Esophagus squamous epithelium (tissue), 5 donors: ENCODE data around the gene CD4. TPM values are rescaled to one million over a fixed set of nuclear protein-coding genes. Genes with fewer than 3 reads are reported as not detected.
A peak's percentile ranks its signal among the peaks of the same experiment; 100 is the strongest.

Experiments
- DNase-seq: peaks from one replicate; lab custom pipeline; 2025; lab: John Stamatoyannopoulos, UW
- H3K27ac ChIP-seq, 4 donors: fragments of 200-600 bp; sonication (generic); one replicate each; pipeline ENCODE4 v1.5.1; 2016 to 2019; ENCODE audit warnings: mild to moderate bottlenecking in 1 of 4
- H3K27me3 ChIP-seq, 4 donors: fragments of 200-600 bp; sonication (generic); 1 replicate in 3 of 4; 2 replicates in 1 of 4; pipeline versions ENCODE4 v1.5.1 to v1.6.0; 2017 to 2021; ENCODE audit warnings: antibody characterized with exemption in 1 of 4
- H3K36me3 ChIP-seq, 3 donors: fragments of 200-600 bp; sonication (generic); one replicate each; pipeline ENCODE4 v1.5.1; 2016 to 2019
- H3K4me1 ChIP-seq, 3 donors: fragments of 200-600 bp; sonication (generic); one replicate each; pipeline ENCODE4 v1.5.1; 2017 to 2019
- H3K4me3 ChIP-seq, 4 donors: fragments of 200-600 bp; sonication (generic); 1 replicate in 3 of 4; 2 replicates in 1 of 4; pipeline ENCODE4 v1.5.1; 2016 to 2019; ENCODE audit warnings: mild to moderate bottlenecking in 2 of 4, moderate library complexity in 1 of 4
- H3K9me3 ChIP-seq, 3 donors: fragments of 200-600 bp; sonication (generic); one replicate each; pipeline ENCODE4 v1.5.1; 2016 to 2019
- CTCF ChIP-seq, 6 experiments: fragments of 450-650 bp in 4 of 6; fragments of 200-600 bp in 2 of 6; sonication (generic) in 2 of 6; IDR thresholded peaks; one replicate each; pipeline ENCODE4 v1.5.1; 2016 to 2019; ENCODE audit warnings: antibody characterized with exemption in 6 of 6, mild to moderate bottlenecking in 4 of 6, moderate library complexity in 4 of 6
- POLR2A ChIP-seq, 4 donors: fragments of 450-650 bp; IDR thresholded peaks; one replicate each; pipeline ENCODE4 v1.6.1; 2017; ENCODE audit warnings: antibody characterized with exemption in 4 of 4, mild to moderate bottlenecking in 4 of 4, moderate library complexity in 3 of 4
- WGBS, 2 donors: methylation state at CpG; one replicate each; pipeline ENCODE4 v1.1.5; 2018; 5-methylcytosine and 5-hydroxymethylcytosine counted together
- intact Hi-C: fragments of 100-400 bp; cut with DNase I; formaldehyde crosslinking; loops from one replicate; pipeline ENCODE4 v1.15.0; 2022
- total RNA-seq, 4 donors: library from RNA; depleted of rRNA; stranded (reverse); fragments of >200 nt; gene quantifications; one replicate each; pipeline ENCODE4 v1.1.0, GENCODE V29; 2016
- donor health status: DM: yes; HTN: yes; CAD: no.

CD4 gene
- total RNA-seq, 4 donors from 2014 or later, result 1.2 to 11.8 (median 5.0) TPM

GRCh38 chr12:6778217-6778573, 11.1 kb upstream of the CD4 start:
- H3K4me3 ChIP-seq, result peak overlapping the region; percentile 21 to 65 (median 46)
- DNase-seq, result no peak
- 11 to 37% methylated on average over 5 to 11 of the region's 14 CpGs for WGBS, 2 donors
- H3K27me3 ChIP-seq, result peaks cover 0 to 9% (median 0%) of the 10 kb centered on the region in 4 donors
- no peak for TF ChIP-seq CTCF (IDR thresholded peaks at IDR 0.05)
- no peak for TF ChIP-seq POLR2A (IDR thresholded peaks at IDR 0.05)
- H3K27ac ChIP-seq, result peak overlapping the region; percentile 44 to 80 (median 73)
- no peaks in the 10 kb centered on the region for H3K9me3 ChIP-seq
- H3K36me3 ChIP-seq, result no peaks in the 10 kb centered on the region
- peaks cover 11 to 32% (median 17%) of the 10 kb centered on the region in 3 donors for H3K4me1 ChIP-seq
- intact Hi-C loops, result no loop called here

GRCh38 chr12:6778574-6779550, 10.5 kb upstream of the CD4 start:
- H3K4me1 ChIP-seq, result peaks cover 9 to 26% (median 14%) of the 10 kb centered on the region in 3 donors
- peak overlapping the region; percentile 44 to 80 (median 73) for H3K27ac ChIP-seq
- peak; percentile 63 for DNase-seq
- intact Hi-C loops, result no loop called here
- no peaks in the 10 kb centered on the region for H3K36me3 ChIP-seq
- WGBS, 2 donors, result 3 to 8% methylated on average over 19 to 27 of the region's 35 CpGs
- H3K27me3 ChIP-seq, result peaks cover 0 to 3% (median 0%) of the 10 kb centered on the region in 4 donors
- TF ChIP-seq CTCF (IDR thresholded peaks at IDR 0.05) (peak; percentile 84 to 97 (median 96)), POLR2A (IDR thresholded peaks at IDR 0.05) (no peak)
- H3K9me3 ChIP-seq, result no peaks in the 10 kb centered on the region
- peak overlapping the region; percentile 21 to 65 (median 46) for H3K4me3 ChIP-seq

GRCh38 chr12:6779708-6780432, 9.5 kb upstream of the CD4 start:
- intact Hi-C loops, result no loop called here
- no peaks in the 10 kb centered on the region for H3K36me3 ChIP-seq
- H3K9me3 ChIP-seq, result no peaks in the 10 kb centered on the region
- H3K27ac ChIP-seq, result peak overlapping the region in 2 of 4 donors; percentile 67 to 79
- no peak for TF ChIP-seq POLR2A (IDR thresholded peaks at IDR 0.05)
- no peak for TF ChIP-seq CTCF (IDR thresholded peaks at IDR 0.05)
- 74 to 81% methylated on average over 5 to 6 of the region's 6 CpGs for WGBS, 2 donors
- no peak for DNase-seq
- H3K4me1 ChIP-seq, result peaks cover 9 to 21% (median 11%) of the 10 kb centered on the region in 3 donors
- H3K27me3 ChIP-seq, result peaks cover 0 to 3% (median 0%) of the 10 kb centered on the region in 4 donors
- no peak overlapping the region for H3K4me3 ChIP-seq

GRCh38 chr12:6780573-6780972, 8.8 kb upstream of the CD4 start:
- H3K27ac ChIP-seq, result no peak overlapping the region
- TF ChIP-seq CTCF (IDR thresholded peaks at IDR 0.05) (no peak), POLR2A (IDR thresholded peaks at IDR 0.05) (no peak)
- intact Hi-C loops, result no loop called here
- no peak for DNase-seq
- no peak overlapping the region for H3K4me3 ChIP-seq
- WGBS, 2 donors, result 78 to 80% methylated on average over 6 of the region's 6 CpGs
- peaks cover 9 to 21% (median 11%) of the 10 kb centered on the region in 3 donors for H3K4me1 ChIP-seq
- no peaks in the 10 kb centered on the region for H3K36me3 ChIP-seq
- no peaks in the 10 kb centered on the region for H3K9me3 ChIP-seq
- H3K27me3 ChIP-seq, result peaks cover 0 to 3% (median 0%) of the 10 kb centered on the region in 4 donors
